Astrocyte of the spinal cord (primary cell): ENCODE data around the gene CEP128.
A peak's percentile ranks its signal among the peaks of the same experiment; 100 is the strongest.

Experiments
- DNase-seq: peaks from one replicate; pipeline ENCODE4 v3.0.0; 2011; ENCODE audit warnings: low read depth, low spot score
- H3K4me3 ChIP-seq: 2 replicates; pipeline ENCODE4 v1.5.1; 2011; ENCODE audit warnings: low read depth, mild to moderate bottlenecking, low read length, moderate library complexity
- in situ Hi-C: cut with HindIII; loops from 2 replicates; pipeline ENCODE4 v1.10.0; 2017; ENCODE audit warnings: low sequenced_read_pairs
- TF ChIP-seq, protein P1 (sequence below): IDR thresholded peaks from 2 replicates; pipeline ENCODE4 v1.5.1; 2012; ENCODE audit warnings: low read depth, mild to moderate bottlenecking, low read length, inconsistent platforms

The CEP128 gene

DNA sequence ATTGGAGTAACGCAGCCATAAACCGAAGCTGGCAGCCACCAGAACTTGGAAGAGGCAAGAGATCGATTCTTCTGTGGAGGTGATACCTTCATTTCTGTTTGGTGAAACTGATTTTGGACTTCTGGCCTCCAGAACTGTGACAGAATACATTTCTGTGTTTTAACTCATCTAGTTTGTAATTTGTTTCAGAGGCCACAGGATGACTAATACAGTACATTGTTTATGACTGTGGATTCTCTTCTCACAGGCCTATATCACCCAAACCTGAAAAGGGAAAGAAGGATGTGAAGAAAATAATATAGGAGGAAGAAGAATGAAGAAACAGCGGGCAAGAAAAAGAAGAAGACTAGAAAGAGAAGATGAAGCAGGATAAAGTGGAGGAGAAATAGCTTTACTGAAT is 466.5 kb downstream of the CEP128 start:
- peak; percentile 27 for DNase-seq
- in situ Hi-C loops, result no loop called here
- TF ChIP-seq, protein P1, sequence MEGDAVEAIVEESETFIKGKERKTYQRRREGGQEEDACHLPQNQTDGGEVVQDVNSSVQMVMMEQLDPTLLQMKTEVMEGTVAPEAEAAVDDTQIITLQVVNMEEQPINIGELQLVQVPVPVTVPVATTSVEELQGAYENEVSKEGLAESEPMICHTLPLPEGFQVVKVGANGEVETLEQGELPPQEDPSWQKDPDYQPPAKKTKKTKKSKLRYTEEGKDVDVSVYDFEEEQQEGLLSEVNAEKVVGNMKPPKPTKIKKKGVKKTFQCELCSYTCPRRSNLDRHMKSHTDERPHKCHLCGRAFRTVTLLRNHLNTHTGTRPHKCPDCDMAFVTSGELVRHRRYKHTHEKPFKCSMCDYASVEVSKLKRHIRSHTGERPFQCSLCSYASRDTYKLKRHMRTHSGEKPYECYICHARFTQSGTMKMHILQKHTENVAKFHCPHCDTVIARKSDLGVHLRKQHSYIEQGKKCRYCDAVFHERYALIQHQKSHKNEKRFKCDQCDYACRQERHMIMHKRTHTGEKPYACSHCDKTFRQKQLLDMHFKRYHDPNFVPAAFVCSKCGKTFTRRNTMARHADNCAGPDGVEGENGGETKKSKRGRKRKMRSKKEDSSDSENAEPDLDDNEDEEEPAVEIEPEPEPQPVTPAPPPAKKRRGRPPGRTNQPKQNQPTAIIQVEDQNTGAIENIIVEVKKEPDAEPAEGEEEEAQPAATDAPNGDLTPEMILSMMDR, result no peak
- H3K4me3 ChIP-seq, result no peak overlapping the region

DNA sequence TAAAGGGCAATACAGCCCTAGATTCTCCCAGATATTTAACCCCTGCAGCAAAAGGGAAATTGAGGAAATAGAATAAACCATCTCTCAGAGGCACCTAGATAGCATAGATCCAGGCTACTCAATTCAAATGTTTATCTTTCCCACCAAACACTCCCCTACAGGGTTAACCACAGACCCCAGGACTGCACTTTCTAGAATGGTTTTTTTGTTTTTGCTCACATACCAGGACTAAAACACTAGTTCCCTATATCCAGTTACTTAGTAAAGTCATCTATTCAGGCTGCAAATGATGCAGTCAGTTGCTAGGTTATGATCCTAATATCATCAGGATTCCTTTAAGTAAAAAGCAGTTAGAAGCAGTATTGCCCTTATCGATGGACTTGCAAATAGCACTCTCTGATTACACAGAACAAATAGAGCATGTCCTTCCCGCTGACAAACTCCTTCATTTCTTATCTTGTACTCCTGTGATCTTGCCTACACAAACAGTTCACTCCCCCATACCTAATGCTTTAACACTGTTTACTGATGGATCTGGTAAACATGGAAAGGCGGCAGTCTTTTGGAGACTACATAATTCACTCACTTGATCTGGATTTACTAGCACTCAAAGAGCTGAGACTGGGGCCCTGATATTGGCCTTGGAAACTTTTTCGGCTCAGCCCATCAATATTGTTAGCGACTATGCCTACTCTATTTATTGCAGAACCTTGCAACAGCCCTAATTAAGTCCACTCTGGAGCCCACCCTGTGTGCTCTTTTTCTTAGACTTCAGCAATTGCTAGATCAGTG is 473.0 kb downstream of the CEP128 start:
- TF ChIP-seq, protein P1, result no peak
- H3K4me3 ChIP-seq, result no peak overlapping the region
- in situ Hi-C loops, result no loop called here
- peak; percentile 29 for DNase-seq

DNA sequence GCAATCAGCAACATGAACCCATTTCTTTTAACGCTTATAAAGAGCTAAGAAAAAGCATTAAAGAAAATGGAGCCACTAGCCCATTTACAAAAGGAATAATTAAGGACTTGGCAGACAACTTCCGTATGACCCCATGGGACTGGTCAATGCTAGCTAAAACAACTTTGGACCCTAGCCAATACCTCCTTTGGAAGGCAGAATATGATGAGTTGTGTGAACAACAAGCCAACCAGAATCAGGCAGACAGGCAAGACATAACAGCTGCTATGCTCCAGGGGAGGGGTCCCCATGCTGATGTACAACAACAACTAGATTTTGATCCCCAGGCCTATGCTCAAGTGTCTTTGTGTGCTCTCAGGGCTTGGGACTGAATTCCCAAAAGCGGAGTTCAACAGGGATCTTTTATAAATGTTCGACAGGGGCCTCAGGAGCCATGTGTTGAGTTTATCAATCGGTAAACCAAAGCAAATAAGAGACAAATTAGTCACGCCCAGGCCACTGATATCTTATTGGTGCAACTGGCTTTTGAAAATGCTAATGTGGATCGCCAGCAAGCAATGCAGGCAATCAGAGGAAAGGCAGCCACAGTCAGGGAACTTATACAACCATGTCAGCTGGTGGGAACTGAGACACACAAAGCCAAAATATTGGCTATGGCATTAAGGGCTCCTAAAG is 475.9 kb downstream of the CEP128 start:
- in situ Hi-C loops, result no loop called here
- TF ChIP-seq, protein P1, result no peak
- no peak overlapping the region for H3K4me3 ChIP-seq
- DNase-seq, result no peak

DNA sequence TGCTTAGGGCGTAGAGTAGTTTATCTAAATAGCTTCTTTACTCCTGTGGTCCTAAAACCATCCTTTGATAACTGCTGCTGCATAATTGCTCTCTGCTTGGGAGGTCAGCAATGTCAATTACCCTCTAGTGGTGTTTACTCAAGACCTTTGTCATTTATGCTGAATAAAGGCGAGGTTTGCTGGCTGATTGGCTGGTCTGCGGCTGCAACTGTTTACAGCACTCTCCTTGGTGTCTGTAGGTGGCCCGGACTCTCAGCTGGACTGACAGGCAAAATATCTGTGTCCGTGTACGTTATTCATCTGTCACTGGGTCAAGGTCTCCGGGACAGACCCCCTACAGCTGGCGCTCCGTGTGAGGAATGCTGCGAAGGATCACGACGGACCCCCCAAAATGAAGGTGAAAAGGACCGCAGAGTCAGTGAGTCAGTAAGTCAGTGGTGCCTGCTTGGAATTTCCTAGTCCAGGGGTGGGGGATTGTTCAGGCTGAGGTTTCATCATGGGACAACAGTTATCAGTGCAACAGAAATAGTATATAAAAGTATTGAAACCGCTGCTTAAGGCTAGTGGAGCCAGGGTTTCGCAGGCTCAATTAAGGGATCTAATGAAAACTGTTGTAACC is 476.9 kb downstream of the CEP128 start:
- in situ Hi-C loops, result no loop called here
- H3K4me3 ChIP-seq, result no peak overlapping the region

DNA sequence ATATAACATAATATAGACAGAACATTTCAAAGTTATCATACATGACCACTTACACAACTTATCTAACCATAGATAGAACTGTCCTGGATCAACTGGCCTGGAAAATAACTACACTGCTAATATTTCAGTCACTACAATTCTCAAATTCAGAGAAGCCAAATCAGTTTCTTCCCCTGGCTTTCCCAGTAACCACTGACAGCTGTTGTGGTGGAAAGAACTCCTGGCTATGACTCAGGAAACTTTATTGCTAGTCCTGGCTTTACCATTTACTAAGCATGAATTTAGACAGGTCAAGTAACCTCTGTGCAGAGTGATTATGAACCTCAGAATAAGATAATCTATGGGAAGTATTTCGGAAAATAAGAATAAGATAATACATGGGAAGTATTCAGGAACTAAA is 485.3 kb downstream of the CEP128 start:
- in situ Hi-C loops, result no loop called here
- DNase-seq, result peak; percentile 56
- H3K4me3 ChIP-seq, result no peak overlapping the region
- TF ChIP-seq, protein P1, result no peak

More for the DNA sequence above, 476.9 kb downstream of the CEP128 start:
- TF ChIP-seq, protein P1, result no peak
- DNase-seq, result no peak

DNA sequence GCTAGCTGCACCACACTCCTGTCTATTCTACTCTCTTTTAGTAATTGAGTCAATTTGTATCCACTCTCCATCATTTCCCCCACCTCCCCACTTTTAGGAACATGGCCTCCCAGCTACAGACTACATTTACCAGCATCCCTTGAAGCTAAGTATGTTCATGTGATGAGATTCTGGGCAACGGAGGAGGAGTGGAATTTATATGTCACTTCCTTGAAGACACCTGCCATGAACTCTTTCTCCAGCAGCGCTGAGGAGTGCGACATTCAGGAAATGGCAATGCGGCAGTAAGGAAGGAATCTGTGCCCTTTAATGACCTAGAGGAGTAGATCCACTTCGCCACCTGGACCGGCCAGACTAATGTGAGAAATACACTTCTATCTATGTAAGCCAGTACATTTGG is 486.5 kb downstream of the CEP128 start:
- in situ Hi-C loops, result no loop called here
- TF ChIP-seq, protein P1, result no peak
- no peak overlapping the region for H3K4me3 ChIP-seq
- DNase-seq, result no peak
